Right kidney (tissue), 1 donor: ENCODE measurements around the gene MDN1.

Experiments
- DNase-seq: peaks from one replicate; pipeline ENCODE4 v3.0.0-alpha.2; 2016

Gene MDN1

DNA sequence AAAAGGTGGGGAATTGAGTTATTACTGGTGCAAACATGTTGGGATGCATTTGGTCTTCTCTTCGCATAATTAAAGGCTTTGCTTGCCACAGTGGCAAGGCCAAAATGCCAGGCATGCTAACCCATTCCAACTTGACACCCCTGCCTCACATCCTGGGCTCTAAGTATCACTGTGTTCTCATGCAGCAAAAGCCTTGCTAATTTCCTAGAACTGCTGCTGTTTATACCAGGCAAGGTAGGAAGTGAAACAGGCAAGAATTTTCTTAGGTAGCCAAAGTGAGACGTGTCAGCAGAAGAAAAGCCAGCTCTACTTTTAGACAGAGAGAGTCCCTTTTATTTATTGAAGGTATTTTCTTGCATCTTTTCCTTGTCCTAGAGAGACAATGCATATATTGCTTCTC is 222.2 kb downstream of the MDN1 start:
- DNase-seq: no peak

DNA sequence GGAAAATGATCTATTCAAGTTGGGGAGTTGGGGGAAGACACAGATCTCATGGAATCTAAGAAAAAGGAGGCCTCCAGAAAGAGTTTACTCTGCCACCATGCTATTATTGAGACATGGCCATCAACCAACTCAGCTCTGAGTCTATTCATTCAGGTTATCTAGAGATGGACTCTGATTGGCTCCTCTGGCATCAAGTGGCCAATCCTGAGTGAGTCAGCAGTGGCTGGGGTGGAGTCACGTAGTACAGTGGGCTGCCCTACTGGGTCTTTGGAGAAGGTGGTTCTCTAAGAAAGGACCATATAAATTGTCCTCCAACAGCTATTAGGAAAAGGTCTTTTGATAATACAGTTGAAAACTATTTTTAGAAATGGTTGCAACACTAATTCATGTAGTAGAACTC is 223.1 kb downstream of the MDN1 start:
- no peak for DNase-seq

DNA sequence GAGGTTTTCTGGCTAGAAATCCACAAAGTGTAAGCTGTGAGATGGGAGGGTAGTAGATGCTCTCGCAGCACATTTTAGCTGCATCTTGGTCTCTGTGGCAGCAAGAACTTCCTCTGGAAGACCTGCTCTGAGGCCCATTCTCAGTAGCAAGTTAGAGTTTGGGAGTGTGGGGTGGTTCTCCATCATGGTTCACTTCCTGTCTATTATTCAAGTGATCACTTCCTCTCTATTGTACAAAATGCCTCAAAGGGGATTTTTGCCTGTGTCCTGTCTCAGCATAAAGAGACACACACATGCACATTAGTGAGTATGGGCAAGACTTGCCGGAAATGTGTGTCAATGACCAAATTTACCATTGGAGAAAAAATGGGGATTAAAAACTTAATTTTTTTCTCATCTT is 223.5 kb downstream of the MDN1 start:
- DNase-seq: no peak
